Renal cortical epithelial cell (primary cell): ENCODE data around the gene SSH3. TPM values are rescaled to one million over a fixed set of nuclear protein-coding genes. Genes with fewer than 3 reads are reported as not detected.
"Not testable (repeated sequence)": the region's sequence is repeated elsewhere in the genome, so short reads cannot be mapped to it uniquely, and the experiment has no call there.

Experiments
- DNase-seq: peaks from one replicate; pipeline ENCODE4 v3.0.0-alpha.2; 2011; ENCODE audit warnings: low read depth
- total RNA-seq: library from RNA; depleted of rRNA; stranded (reverse); fragments of >200 nt; gene quantifications from 2 replicates; pipeline ENCODE4 v1.2.3, GENCODE V29; 2014

The SSH3 gene
- total RNA-seq, 1 donor from 2014 or later = 70.2 TPM

DNA sequence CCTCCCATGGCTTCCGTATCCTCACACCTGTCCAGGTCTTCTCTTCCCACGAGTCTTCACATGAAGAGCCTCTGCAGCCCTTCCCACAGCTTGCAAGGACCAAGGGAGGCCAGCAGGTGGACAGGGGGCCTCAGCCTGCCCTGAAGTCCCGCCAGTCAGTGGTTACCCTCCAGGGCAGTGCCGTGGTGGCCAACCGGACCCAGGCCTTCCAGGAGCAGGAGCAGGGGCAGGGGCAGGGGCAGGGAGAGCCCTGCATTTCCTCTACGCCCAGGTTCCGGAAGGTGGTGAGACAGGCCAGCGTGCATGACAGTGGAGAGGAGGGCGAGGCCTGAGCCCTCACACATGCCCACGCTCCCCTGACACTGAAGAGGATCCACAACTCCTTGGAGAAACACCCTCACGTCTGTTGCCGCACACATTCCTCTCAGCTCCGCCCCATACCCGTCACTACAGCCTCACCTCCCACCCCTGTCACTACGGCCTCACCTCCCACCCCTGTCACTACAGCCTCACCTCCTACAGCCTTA, 8.3 kb downstream of the SSH3 start:
- no peak for DNase-seq

GRCh38 chr11:67312187-67313021, 9.1 kb downstream of the SSH3 start:
- DNase-seq = peak; percentile 33

DNA sequence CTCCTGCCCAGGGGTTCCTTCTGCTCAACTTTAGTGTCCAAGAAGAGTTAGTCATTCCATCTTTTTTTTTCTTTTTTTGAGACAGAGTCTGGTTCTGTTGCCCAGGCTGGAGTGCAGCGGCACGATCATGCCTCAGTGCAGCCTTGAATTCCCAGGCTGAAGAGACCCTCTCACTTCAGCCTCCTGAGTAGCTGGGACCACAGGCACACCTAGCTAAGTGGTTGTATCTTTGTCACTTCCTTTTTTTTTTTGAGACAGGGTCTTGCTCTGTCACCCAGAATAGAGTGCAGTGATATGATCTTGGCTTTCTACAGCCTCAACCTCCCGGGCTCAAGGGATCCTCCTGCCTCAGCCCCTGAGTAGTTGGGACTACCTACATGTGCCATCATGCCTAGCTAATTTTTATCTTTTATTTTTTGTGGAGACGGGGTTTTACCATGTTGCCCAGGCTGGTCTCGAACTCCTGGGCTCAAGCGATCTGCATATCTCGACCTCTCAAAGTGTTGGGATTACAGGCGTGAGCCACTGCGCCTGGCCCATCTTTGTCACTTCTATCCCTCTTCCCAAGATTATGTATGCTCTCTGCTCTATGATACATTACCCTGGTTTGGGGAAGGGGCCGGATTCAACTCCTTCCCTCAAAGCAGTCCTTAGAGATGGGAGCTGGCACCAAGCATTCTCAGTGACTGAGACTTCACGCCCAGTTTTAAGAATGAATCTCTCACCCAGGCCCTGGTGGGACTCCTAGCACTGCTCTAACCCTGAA, 10.0 kb downstream of the SSH3 start:
- no peak for DNase-seq

DNA sequence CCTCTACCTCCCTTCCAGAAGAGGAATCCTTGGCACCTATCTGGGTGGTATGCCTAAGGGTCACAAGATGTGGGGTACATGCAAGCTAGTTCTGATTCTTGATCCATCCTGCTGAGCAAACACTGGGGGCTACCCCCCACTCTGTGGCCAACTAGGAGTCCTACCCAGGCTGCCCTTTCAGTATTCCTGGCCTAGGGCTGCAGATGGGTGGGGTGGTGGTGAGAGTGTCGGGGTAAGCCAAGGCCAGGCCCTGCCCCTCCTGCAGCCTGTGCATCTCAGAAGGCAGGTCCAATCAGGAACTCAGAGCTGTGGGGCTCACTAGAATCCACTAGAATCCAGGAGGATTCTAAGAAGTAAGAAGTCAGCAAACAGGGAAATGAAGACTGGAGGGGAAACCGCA, 10.9 kb downstream of the SSH3 start:
- DNase-seq = no peak

DNA sequence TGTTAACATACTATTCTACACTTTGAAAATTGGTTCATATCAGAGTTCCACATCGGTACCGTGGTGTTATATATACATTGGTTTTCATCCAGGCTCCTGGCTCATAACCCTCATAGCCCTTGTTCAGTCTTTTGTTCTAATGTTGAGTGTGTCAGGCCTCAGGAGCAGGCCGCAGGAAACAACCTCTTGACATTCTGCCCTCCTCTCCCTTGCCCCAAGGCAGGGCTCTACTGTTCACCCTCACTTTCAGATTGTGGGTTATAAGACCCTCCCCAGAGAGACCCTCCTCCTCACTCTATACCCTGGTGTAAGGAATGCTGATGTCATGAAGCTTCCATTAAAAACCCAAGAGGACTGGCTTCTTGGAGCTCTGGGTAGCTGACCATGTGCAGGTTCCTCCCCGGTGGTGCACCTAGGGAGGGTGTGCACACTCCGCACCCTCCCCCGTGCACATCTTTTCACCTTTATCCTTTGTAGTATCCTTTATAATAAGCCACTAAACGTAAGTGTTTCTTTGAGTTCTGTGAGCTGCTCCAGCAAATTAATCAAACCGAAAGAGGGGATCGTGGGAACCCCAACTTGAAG, 12.1 kb downstream of the SSH3 start:
- DNase-seq = no peak

GRCh38 chr11:67316882-67317204, 13.5 kb downstream of the SSH3 start:
- no peak for DNase-seq

- DNase-seq = peak; percentile 89
Measured at GRCh38 chr11:67317205-67317887, 14.0 kb downstream of the SSH3 start.

DNA sequence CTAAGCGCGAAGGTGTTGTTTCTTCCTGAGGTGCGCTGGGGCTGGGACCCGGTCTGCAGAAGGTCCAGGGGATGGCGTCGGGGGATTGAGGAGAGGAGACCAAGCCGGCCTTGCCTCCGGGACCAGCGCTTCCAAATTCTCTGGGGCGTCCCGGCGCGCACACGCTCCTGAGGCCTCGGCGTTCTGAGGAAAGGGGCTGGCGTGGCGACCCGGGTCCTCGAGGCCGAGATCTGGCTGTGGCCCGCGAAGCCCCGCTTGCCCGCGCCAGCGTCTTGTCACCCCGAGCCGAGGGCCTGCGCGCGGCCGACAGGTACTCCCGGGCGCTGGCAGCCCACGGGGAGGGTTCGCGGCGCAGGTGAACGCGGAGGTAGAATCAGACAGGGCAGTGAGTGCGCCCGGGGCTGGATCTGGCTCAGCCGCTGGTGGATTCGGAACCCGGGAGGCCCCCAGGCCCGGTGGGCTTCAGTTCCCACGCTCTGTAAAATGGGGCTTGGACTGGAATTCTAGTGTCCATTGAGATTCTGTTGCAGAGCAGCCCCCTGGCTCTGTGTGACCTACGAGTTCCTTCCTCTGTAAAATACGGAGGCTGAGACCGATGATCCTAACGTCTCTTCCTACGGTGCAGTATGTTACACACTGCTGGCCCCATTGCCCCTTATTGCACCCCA, 14.7 kb downstream of the SSH3 start:
- DNase-seq = no peak

GRCh38 chr11:67318876-67319275, 15.5 kb downstream of the SSH3 start:
- DNase-seq = not testable (repeated sequence)

GRCh38 chr11:67320011-67320410, 16.7 kb downstream of the SSH3 start:
- no peak for DNase-seq

DNA sequence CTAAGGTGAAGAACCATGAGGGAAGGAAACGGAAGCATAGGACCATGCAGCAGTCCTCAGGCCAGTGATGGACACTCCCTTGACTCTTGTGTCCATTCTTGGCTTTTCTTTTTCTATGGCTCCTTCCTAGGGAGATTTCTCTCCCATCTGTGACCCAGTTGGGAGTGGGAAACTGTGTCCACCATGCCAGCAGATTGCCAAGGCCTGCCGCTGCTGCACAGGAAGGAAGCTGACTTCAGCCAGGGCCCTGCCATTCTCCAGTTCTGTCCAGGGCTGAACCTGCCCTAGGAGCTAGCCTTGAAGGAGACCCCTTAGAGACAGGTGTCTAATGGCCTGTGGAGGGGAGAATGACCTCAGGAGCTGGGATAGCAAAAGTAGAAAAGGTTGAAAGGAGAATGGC, 17.4 kb downstream of the SSH3 start:
- no peak for DNase-seq

- no peak for DNase-seq
Measured at GRCh38 chr11:67321313-67321871, 18.1 kb downstream of the SSH3 start.

DNA sequence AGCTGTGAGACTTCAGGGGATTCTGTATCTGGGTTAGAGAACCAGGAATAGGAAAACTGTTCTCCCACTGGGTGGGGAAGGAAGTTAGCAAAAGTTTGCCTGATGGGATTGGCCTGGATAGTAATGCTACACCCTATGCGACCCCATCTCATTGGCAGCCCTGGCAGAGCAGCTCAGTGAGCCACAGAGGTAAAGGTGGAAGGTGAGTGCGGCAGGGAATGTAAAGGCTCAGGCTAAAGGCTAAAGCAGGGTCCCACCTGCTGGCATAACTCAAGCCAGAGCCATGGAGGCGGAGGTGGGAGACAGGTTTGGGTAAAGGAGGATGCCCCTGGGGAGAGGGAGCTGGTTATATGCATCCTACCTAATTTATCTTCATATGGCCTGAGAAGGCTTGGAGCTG, 18.7 kb downstream of the SSH3 start:
- DNase-seq = no peak

GRCh38 chr11:67323526-67323925, 20.2 kb downstream of the SSH3 start:
- DNase-seq = no peak

GRCh38 chr11:67332081-67332691, 28.9 kb downstream of the SSH3 start:
- no peak for DNase-seq

- DNase-seq = no peak
Measured at GRCh38 chr11:67337257-67337656, 33.9 kb downstream of the SSH3 start.

GRCh38 chr11:67344264-67344663, 40.9 kb downstream of the SSH3 start:
- no peak for DNase-seq

DNA sequence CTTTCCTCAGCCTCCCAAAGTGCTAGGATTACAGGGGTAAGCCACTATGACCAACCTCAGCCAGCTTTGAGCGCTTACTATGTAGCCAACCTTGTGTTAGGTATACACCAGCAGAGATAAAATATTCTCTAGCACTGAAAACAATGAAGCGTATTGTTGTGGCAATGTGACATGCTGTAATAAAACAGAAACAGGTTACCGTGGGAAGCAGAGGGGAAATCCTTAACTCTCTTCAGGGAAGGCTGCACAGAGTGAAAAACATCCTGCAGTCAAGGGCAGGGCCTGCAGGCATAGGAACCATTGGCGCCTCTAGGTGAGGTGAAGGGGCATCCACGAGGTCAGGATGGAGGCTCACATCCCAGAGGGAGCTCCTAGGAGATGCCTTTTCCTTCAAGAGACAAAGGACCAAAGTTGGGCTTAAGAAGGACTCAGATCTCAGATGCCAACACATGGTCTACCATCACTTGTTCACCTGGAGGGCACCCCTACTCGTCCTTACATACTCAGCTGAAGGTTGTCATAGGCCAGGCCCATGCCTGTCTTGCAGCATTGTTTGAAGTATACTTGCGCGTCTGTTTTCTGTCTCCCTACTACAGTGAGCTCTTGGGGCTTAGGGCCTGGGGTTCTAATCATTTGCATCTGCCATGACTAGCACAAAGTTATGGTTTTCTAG, 42.1 kb downstream of the SSH3 start:
- DNase-seq = peak; percentile 46

DNA sequence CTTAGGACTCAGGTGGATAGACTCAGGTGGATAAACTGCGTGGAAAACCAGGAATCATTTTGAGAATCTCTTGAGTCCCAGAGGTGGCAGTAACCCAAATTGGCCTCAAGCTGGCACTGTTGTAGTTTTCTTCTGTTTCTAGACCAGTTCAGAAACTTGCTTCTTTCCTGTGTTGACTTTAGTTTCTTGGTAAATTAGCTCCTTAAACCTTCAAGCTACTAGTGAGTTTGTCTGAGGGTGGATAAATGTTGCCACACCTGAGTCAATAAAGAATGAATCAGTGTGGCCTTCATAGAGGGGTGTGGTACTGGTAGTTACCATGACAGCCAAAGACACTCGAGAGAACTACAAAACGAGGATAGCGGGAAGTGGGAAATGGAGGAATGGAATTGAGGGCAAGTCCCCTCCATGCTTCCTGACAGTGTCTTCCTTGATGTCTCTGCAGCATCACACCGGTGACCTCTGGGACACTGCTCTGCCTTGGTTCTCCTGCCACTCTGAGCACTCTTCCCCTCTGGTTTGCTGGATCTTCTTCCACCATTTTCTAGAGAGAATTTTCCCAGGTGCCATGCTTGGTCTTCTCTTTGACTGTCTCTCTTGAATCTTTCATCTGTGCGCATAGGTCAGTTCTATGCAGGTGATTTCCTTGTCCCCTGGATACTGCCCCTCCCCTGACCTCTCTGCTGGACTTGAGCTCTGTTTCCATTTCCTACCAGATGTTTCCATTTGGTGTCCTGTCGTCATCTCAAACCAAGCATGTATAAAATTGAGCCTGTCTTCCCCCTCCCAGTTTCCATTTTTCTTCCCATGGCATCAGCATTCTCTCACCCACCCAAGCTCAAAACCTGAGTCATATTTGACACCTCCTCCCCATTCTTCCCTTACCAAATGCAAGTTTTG, 42.8 kb downstream of the SSH3 start:
- DNase-seq = peak; percentile 92
